Immature natural killer cell (primary cell): Measurements from ENCODE around the gene ARHGAP26. TPM values are rescaled to one million over a fixed set of nuclear protein-coding genes. Genes with fewer than 3 reads are reported as not detected.
A peak's percentile ranks its signal among the peaks of the same experiment; 100 is the strongest.

Experiments
- DNase-seq, 3 donors: peaks; one replicate each; pipeline ENCODE4 v3.0.0; 2022; ENCODE audit warnings: mixed read lengths in 1 of 3
- H3K27ac Mint-ChIP-seq, 6 donors: one replicate each; pipeline ENCODE4 v1.8.0; 2020; ENCODE audit warnings: mixed read lengths in 6 of 6, mild to moderate bottlenecking in 5 of 6, inconsistent platforms in 4 of 6, moderate library complexity in 3 of 6
- H3K27me3 Mint-ChIP-seq, 3 donors: one replicate each; pipeline ENCODE4 v1.8.0; 2020 to 2021; ENCODE audit warnings: low read depth in 3 of 3, mild to moderate bottlenecking in 3 of 3, mixed read lengths in 3 of 3, moderate library complexity in 3 of 3, inconsistent platforms in 1 of 3
- H3K36me3 Mint-ChIP-seq, 3 donors: one replicate each; pipeline ENCODE4 v1.8.0; 2020; ENCODE audit warnings: mixed read lengths in 3 of 3, inconsistent platforms in 2 of 3, mild to moderate bottlenecking in 2 of 3
- H3K4me1 Mint-ChIP-seq, 2 donors: one replicate each; pipeline ENCODE4 v1.8.0; 2020; ENCODE audit warnings: inconsistent platforms in 2 of 2, mild to moderate bottlenecking in 2 of 2, mixed read lengths in 2 of 2, moderate library complexity in 1 of 2
- H3K4me3 Mint-ChIP-seq, 5 donors: one replicate each; pipeline ENCODE4 v1.8.0; 2020; ENCODE audit warnings: mild to moderate bottlenecking in 5 of 5, mixed read lengths in 5 of 5, inconsistent platforms in 3 of 5, moderate library complexity in 3 of 5
- H3K9me3 Mint-ChIP-seq, 6 donors: one replicate each; pipeline ENCODE4 v1.8.0; 2020; ENCODE audit warnings: mild to moderate bottlenecking in 6 of 6, mixed read lengths in 6 of 6, inconsistent platforms in 4 of 6, moderate library complexity in 3 of 6
- polyA plus RNA-seq, 3 donors: library from polyadenylated mRNA; unstranded; fragments of 300-500 nt; fragmentation: Illumina TruSeq; gene quantifications; one replicate each; pipeline ENCODE4 v1.2.3, GENCODE V29; 2021

The ARHGAP26 gene
- polyA plus RNA-seq, 3 donors from 2014 or later = 14.5 to 43.7 (median 17.6) TPM

DNA sequence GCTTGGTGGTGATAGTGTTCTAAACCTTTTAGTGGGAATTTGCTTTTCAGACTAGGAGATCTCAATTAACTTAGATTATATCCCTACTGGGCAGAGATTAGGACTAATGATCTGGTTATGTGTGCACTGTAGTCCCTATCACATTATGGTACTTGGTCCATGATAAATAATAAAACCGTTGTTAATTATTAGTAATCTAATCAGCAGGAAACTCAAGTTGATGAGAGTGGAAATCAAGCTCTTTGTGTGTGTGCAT, 262.3 kb downstream of the ARHGAP26 start:
- Mint-ChIP-seq H3K4me1 (peaks cover 54 to 62% of the 10 kb centered on the region in 2 donors), H3K4me3 (no peak overlapping the region), H3K27ac (peak overlapping the region in 1 of 6 donors; percentile 51), H3K36me3 (peaks cover 9 to 38% (median 20%) of the 10 kb centered on the region in 3 donors), H3K9me3 (no peaks in the 10 kb centered on the region), H3K27me3 (peaks cover 3 to 10% (median 7%) of the 10 kb centered on the region in 3 donors)
- DNase-seq = no peak

DNA sequence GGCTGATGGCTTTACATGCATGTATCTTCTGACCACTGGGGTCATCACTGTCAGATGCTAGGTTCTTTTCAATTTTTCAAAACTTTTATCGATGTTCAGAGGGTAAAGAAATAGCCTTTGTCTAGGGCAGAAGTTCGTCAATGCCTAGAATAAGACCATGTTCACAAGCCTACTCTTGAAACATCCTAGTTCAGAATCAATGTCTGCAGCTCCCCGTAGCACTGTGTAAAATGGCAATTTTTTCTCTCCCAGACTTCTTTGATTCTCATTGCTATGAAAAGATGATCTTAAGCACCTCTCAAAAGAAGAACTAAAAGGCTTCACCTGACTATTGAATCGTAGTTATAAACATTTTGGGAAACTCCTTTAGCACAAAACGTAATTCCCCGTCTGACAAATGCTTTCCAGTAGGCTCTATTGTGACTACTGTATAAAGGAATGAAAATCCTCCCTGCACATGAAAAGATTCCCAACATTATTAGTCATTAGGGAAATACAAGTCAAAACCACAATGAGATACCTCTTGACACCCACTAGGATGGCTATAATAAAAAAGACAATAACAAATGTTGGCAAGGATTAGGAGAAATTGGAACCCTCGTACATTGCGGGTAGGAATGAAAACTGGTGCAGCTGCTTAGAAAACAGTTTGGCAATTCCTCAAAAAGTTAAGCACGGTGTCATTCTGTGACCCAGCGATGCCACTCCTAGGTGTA, 263.5 kb downstream of the ARHGAP26 start:
- peaks cover 47 to 67% of the 10 kb centered on the region in 2 donors for H3K4me1 Mint-ChIP-seq
- H3K27ac Mint-ChIP-seq = peak overlapping the region in 2 of 6 donors; percentile 49 to 67
- no peak overlapping the region for H3K4me3 Mint-ChIP-seq
- H3K27me3 Mint-ChIP-seq = peaks cover 3 to 10% (median 7%) of the 10 kb centered on the region in 3 donors
- peaks cover 9 to 47% (median 20%) of the 10 kb centered on the region in 3 donors for H3K36me3 Mint-ChIP-seq
- H3K9me3 Mint-ChIP-seq = no peaks in the 10 kb centered on the region
- DNase-seq = no peak

DNA sequence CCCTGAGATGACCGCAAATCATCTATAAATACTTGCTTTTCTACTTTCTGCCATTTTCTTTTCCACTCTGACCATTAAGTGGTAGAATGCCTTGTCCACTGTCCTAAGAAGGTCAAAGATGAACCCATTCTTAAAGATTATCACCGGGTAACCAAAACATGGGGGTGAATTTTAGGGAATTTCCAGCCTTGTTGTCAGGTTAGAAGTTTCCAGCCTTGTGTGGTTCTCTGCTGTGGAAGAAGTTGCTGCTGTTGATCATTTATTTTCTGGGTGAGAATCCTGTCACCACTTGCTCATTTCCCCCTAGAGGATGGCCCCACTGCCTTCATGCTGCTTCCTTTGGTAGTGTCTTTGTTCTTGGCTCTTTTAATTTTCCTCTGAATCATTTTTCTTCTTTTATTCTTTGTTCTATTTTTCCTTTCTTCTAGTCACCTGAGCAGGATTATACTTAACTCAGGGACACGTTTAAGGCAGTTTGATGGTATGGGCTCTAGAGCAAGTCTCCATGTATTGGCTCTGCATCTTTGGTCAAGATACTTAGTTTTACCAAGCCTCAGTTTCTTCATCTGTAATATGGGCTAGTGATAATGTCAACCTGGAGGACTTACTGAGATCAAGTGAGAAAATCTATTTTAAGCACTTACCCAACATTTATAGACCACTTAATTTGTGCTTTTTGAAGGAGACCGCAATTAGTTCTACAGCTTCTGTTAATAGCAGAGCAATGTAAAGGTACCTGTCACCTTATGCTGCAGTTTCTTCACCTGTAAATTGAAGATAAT, 266.2 kb downstream of the ARHGAP26 start:
- Mint-ChIP-seq H3K9me3 (no peaks in the 10 kb centered on the region), H3K4me1 (peaks cover 30 to 52% of the 10 kb centered on the region in 2 donors), H3K4me3 (no peak overlapping the region), H3K27me3 (peaks cover 1 to 5% (median 3%) of the 10 kb centered on the region in 3 donors), H3K27ac (peak overlapping the region; percentile 1 to 79 (median 44)), H3K36me3 (peaks cover 16 to 51% (median 27%) of the 10 kb centered on the region in 3 donors)
- no peak for DNase-seq

- H3K4me1 Mint-ChIP-seq = peaks cover 24 to 44% of the 10 kb centered on the region in 2 donors
- no peak overlapping the region for H3K4me3 Mint-ChIP-seq
- no peaks in the 10 kb centered on the region for H3K9me3 Mint-ChIP-seq
- no peak for DNase-seq
- H3K36me3 Mint-ChIP-seq = peaks cover 19 to 54% (median 22%) of the 10 kb centered on the region in 3 donors
- peaks cover 1 to 5% (median 3%) of the 10 kb centered on the region in 3 donors for H3K27me3 Mint-ChIP-seq
- H3K27ac Mint-ChIP-seq = peak overlapping the region in 4 of 6 donors; percentile 14 to 55 (median 26)
Observed at GRCh38 chr5:143037071-143037470, 266.9 kb downstream of the ARHGAP26 start.

- Mint-ChIP-seq H3K27me3 (peaks cover under 1 to 5% (median 3%) of the 10 kb centered on the region in 3 donors), H3K9me3 (no peaks in the 10 kb centered on the region), H3K4me3 (no peak overlapping the region), H3K36me3 (peaks cover 26 to 60% (median 26%) of the 10 kb centered on the region in 3 donors), H3K4me1 (peaks cover 23 to 38% of the 10 kb centered on the region in 2 donors), H3K27ac (peak overlapping the region; percentile 22 to 76 (median 42))
- no peak for DNase-seq
Observed at GRCh38 chr5:143037708-143038107, 267.5 kb downstream of the ARHGAP26 start.

GRCh38 chr5:143040622-143041021, 270.4 kb downstream of the ARHGAP26 start:
- H3K9me3 Mint-ChIP-seq = no peaks in the 10 kb centered on the region
- peaks cover 25 to 37% of the 10 kb centered on the region in 2 donors for H3K4me1 Mint-ChIP-seq
- H3K4me3 Mint-ChIP-seq = no peak overlapping the region
- DNase-seq = no peak
- H3K27me3 Mint-ChIP-seq = peaks cover 0 to 3% (median 3%) of the 10 kb centered on the region in 3 donors
- H3K36me3 Mint-ChIP-seq = peaks cover 43 to 64% (median 47%) of the 10 kb centered on the region in 3 donors
- H3K27ac Mint-ChIP-seq = peak overlapping the region in 4 of 6 donors; percentile 9 to 85 (median 55)

GRCh38 chr5:143041461-143041860, 271.3 kb downstream of the ARHGAP26 start:
- Mint-ChIP-seq H3K4me3 (no peak overlapping the region), H3K36me3 (peaks cover 37 to 60% (median 47%) of the 10 kb centered on the region in 3 donors)
- DNase-seq = no peak

DNA sequence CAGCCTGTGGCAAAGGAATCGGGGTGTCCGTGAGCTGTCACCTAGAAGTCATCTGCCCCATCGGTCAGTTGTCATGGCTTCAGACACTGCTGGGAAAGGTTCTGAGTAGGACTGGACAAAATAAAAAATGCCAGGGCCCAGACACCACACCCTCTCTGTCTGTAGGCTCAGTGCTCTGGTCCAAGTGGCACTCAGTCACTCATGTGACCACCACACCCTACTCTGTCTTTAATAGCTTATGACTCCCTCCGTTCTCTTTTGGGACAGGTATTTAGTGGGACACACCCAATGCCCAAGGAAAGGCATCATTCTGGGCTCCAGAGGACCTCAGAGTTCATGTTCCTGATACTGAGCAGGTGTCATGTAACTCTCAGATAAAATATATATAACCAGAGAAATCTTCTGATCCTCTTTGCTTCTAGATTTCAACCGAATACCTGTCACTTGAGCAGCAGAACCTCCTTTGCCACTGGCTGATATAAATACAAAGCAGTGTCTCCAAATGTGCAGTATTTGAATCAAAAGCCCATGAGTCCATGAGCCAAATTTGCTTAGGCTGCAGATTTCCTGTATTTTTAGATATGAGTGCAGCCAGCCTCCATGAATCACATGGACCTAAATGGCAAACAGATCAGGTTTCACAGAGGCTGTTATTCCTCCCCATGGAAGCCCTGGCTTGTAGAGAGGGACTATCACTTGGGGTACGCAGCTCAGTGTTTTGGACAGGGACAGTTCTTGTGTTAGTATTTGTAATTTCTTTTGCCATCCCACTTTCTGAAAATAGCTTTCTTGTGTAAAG, 272.0 kb downstream of the ARHGAP26 start:
- Mint-ChIP-seq H3K27me3 (no peaks in the 10 kb centered on the region), H3K27ac (no peak overlapping the region), H3K36me3 (peaks cover 40 to 61% (median 49%) of the 10 kb centered on the region in 3 donors), H3K4me3 (no peak overlapping the region), H3K9me3 (no peaks in the 10 kb centered on the region), H3K4me1 (peaks cover 17 to 29% of the 10 kb centered on the region in 2 donors)
- DNase-seq = no peak

More at GRCh38 chr5:143041461-143041860, 271.3 kb downstream of the ARHGAP26 start:
- H3K9me3 Mint-ChIP-seq = no peaks in the 10 kb centered on the region
- H3K27me3 Mint-ChIP-seq = peaks cover 0 to 1% (median under 1%) of the 10 kb centered on the region in 3 donors
- H3K4me1 Mint-ChIP-seq = peaks cover 19 to 30% of the 10 kb centered on the region in 2 donors
- H3K27ac Mint-ChIP-seq = peak overlapping the region in 1 of 6 donors; percentile 14

- Mint-ChIP-seq H3K27ac (peak overlapping the region in 3 of 6 donors; percentile 5 to 73 (median 14)), H3K27me3 (no peaks in the 10 kb centered on the region), H3K36me3 (peaks cover 46 to 55% (median 47%) of the 10 kb centered on the region in 3 donors), H3K4me1 (peaks cover 13 to 18% of the 10 kb centered on the region in 2 donors), H3K4me3 (no peak overlapping the region), H3K9me3 (no peaks in the 10 kb centered on the region)
- DNase-seq = no peak
Observed at GRCh38 chr5:143044265-143044664, 274.1 kb downstream of the ARHGAP26 start.

DNA sequence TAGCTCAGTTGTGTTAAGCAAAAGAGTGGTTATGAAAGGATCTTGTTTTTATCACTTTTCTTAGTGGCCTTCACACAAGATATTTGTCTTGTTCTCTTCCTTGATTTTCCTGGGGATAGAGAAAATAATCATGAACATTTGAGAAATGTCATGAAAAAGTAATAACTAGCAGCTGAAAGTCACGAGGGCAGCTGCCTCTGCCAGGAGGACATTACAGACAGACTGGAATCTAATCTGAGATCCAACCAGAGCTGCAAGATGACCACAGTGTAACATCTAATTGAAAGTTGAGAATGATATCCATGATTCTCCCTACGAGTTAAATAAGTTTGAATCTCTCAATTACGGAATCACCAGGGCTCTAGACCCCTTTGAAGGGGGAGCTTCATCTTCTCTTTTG, 274.9 kb downstream of the ARHGAP26 start:
- peaks cover 10 to 15% of the 10 kb centered on the region in 2 donors for H3K4me1 Mint-ChIP-seq

DNA sequence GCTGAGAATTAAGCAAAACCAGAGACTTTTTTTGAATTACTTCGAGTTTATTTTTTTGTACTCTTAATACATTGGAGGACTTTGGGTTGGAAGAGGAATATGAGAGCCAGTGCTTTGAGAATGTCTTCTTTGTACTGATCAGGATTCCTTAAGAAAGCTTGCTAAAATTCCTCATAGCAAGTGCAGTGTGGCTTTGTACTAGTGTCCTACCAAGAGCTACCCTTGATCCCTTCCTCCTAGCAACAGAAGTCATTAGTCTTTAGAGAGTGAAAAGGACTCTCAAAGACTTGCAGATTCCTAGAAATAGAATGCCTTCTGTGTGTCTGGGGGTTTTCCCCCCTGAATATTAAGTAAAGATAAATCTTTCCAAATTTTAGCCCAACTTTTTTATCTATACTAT, 276.1 kb downstream of the ARHGAP26 start:
- Mint-ChIP-seq H3K36me3 (peaks cover 40 to 56% (median 46%) of the 10 kb centered on the region in 3 donors), H3K27ac (peak overlapping the region in 1 of 6 donors; percentile 14), H3K27me3 (peaks cover 0 to 1% (median 0%) of the 10 kb centered on the region in 3 donors), H3K9me3 (no peaks in the 10 kb centered on the region), H3K4me1 (peaks cover 5 to 14% of the 10 kb centered on the region in 2 donors), H3K4me3 (no peak overlapping the region)
- no peak for DNase-seq

More for the DNA sequence above, 274.9 kb downstream of the ARHGAP26 start:
- Mint-ChIP-seq H3K27me3 (no peaks in the 10 kb centered on the region), H3K9me3 (no peaks in the 10 kb centered on the region), H3K4me3 (no peak overlapping the region), H3K36me3 (peaks cover 40 to 56% (median 53%) of the 10 kb centered on the region in 3 donors), H3K27ac (peak overlapping the region in 3 of 6 donors; percentile 5 to 35 (median 6))
- DNase-seq = no peak

- Mint-ChIP-seq H3K27me3 (peaks cover 0 to 1% (median 0%) of the 10 kb centered on the region in 3 donors), H3K36me3 (peaks cover 36 to 49% (median 46%) of the 10 kb centered on the region in 3 donors), H3K4me3 (no peak overlapping the region), H3K27ac (peak overlapping the region in 2 of 6 donors; percentile 67 to 75), H3K4me1 (peaks cover 12 to 21% of the 10 kb centered on the region in 2 donors), H3K9me3 (no peaks in the 10 kb centered on the region)
- DNase-seq = no peak
Observed at GRCh38 chr5:143047091-143047490, 276.9 kb downstream of the ARHGAP26 start.

GRCh38 chr5:143050183-143050582, 280.0 kb downstream of the ARHGAP26 start:
- Mint-ChIP-seq H3K4me3 (no peak overlapping the region), H3K9me3 (no peaks in the 10 kb centered on the region), H3K27me3 (peaks cover 0 to 1% (median 0%) of the 10 kb centered on the region in 3 donors), H3K4me1 (peaks cover 34 to 47% of the 10 kb centered on the region in 2 donors), H3K36me3 (peaks cover 12 to 37% (median 36%) of the 10 kb centered on the region in 3 donors), H3K27ac (peak overlapping the region in 4 of 6 donors; percentile 25 to 64 (median 36))
- no peak for DNase-seq
